Ishikawa (cell line): ENCODE measurements around the gene PCIF1.

Source experiments
- EGR1 ChIP-seq: IDR thresholded peaks from 2 replicates; pipeline ENCODE4 v1.6.1; 2012
- FOXM1 ChIP-seq: IDR thresholded peaks from 2 replicates; pipeline ENCODE4 v1.6.1; 2012; ENCODE audit warnings: low read depth, borderline replicate concordance
- TF ChIP-seq, protein P1 (sequence below): IDR thresholded peaks from 2 replicates; pipeline ENCODE4 v1.6.1; 2012; ENCODE audit warnings: low read depth, mild to moderate bottlenecking

- TF ChIP-seq EGR1 (no peak), FOXM1 (no peak)
- TF ChIP-seq, protein P1, sequence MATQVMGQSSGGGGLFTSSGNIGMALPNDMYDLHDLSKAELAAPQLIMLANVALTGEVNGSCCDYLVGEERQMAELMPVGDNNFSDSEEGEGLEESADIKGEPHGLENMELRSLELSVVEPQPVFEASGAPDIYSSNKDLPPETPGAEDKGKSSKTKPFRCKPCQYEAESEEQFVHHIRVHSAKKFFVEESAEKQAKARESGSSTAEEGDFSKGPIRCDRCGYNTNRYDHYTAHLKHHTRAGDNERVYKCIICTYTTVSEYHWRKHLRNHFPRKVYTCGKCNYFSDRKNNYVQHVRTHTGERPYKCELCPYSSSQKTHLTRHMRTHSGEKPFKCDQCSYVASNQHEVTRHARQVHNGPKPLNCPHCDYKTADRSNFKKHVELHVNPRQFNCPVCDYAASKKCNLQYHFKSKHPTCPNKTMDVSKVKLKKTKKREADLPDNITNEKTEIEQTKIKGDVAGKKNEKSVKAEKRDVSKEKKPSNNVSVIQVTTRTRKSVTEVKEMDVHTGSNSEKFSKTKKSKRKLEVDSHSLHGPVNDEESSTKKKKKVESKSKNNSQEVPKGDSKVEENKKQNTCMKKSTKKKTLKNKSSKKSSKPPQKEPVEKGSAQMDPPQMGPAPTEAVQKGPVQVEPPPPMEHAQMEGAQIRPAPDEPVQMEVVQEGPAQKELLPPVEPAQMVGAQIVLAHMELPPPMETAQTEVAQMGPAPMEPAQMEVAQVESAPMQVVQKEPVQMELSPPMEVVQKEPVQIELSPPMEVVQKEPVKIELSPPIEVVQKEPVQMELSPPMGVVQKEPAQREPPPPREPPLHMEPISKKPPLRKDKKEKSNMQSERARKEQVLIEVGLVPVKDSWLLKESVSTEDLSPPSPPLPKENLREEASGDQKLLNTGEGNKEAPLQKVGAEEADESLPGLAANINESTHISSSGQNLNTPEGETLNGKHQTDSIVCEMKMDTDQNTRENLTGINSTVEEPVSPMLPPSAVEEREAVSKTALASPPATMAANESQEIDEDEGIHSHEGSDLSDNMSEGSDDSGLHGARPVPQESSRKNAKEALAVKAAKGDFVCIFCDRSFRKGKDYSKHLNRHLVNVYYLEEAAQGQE, result no peak
These were observed 48.8 kb downstream of the PCIF1 start for GRCh38 chr20:45983279-45983743.
